A673 (cell line): ENCODE data around the gene ARHGAP26. TPM values are rescaled to one million over a fixed set of nuclear protein-coding genes. Genes with fewer than 3 reads are reported as not detected.

ENCODE experiments used
- BruUV-seq: library from RNA; stranded (reverse); fragments of 400-500 nt; replicated peaks from 2 replicates; lab custom pipeline; 2021; lab: Mats Ljungman, UMichigan
- CTCF ChIA-PET: fragments of 300-600 bp; sonication (Branson Sonifier 250); formaldehyde crosslinking; loops from one replicate; lab custom pipeline; 2022; ENCODE audit warnings: antibody characterized with exemption; lab: Charles Lee
- POLR2A ChIA-PET: fragments of 300-600 bp; sonication (Branson Sonifier 250); formaldehyde crosslinking; loops from one replicate; lab custom pipeline; 2022; ENCODE audit warnings: antibody characterized with exemption; ENCODE audit not compliant: low non-redundant PET; lab: Charles Lee
- DNase-seq: peaks from one replicate; pipeline ENCODE4 v3.0.0-alpha.2; 2015; ENCODE audit warnings: low spot score
- H3K27ac ChIP-seq: fragments of 200-600 bp; sonication (generic); 2 replicates; pipeline ENCODE4 v1.5.1; 2016; ENCODE audit warnings: mixed run types, low read depth, mild to moderate bottlenecking, mixed read lengths, antibody characterized with exemption, low read length; ENCODE audit not compliant: poor library complexity, severe bottlenecking
- H3K27me3 ChIP-seq: fragments of 200-600 bp; sonication (generic); replicated peaks from 2 replicates; pipeline ENCODE4 v1.6.1; 2017; ENCODE audit warnings: mixed run types, low read depth, mild to moderate bottlenecking, mixed read lengths, antibody characterized with exemption, low read length; ENCODE audit not compliant: insufficient read depth, poor library complexity
- H3K36me3 ChIP-seq: fragments of 200-600 bp; sonication (generic); 2 replicates; pipeline ENCODE4 v1.6.1; 2016; ENCODE audit warnings: mixed run types, mild to moderate bottlenecking, mixed read lengths, antibody characterized with exemption, low read length; ENCODE audit not compliant: insufficient read depth, poor library complexity, severe bottlenecking
- H3K4me1 ChIP-seq: fragments of 200-600 bp; sonication (generic); 2 replicates; pipeline ENCODE4 v1.6.1; 2017; ENCODE audit warnings: mixed run types, mild to moderate bottlenecking, mixed read lengths, antibody characterized with exemption, low read length; ENCODE audit not compliant: insufficient read depth, poor library complexity, severe bottlenecking
- H3K4me3 ChIP-seq: fragments of 200-600 bp; sonication (generic); 2 replicates; pipeline ENCODE4 v1.5.1; 2016; ENCODE audit warnings: low read depth, mixed run types, mild to moderate bottlenecking, mixed read lengths, low read length; ENCODE audit not compliant: poor library complexity, severe bottlenecking
- H3K9me3 ChIP-seq: fragments of 200-600 bp; sonication (generic); 2 replicates; pipeline ENCODE4 v1.6.1; 2016; ENCODE audit warnings: mixed run types, low read depth, mild to moderate bottlenecking, mixed read lengths, antibody characterized with exemption, low read length; ENCODE audit not compliant: poor library complexity, severe bottlenecking
- EZH2 ChIP-seq: fragments of 200-600 bp; sonication (generic); IDR thresholded peaks from 2 replicates; pipeline ENCODE4 v1.6.1; 2017; ENCODE audit warnings: borderline replicate concordance, low read depth, mild to moderate bottlenecking, mixed read lengths, antibody characterized with exemption, low read length; ENCODE audit not compliant: poor library complexity, severe bottlenecking
- intact Hi-C: fragments of 100-400 bp; cut with micrococcal nuclease; formaldehyde crosslinking; loops from one replicate; pipeline ENCODE4 v1.10.0; 2022; ENCODE audit not compliant: unreplicated experiment
- total RNA-seq: library from RNA; stranded (reverse); gene quantifications from 2 replicates; pipeline ENCODE4 v1.2.3, GENCODE V29; 2021
- TF ChIP-seq, protein P1 (sequence below): fragments of 300-800, 200-600 bp; sonication (generic); conservative IDR thresholded peaks from 2 replicates; pipeline ENCODE4 v1.5.1; 2017; ENCODE audit warnings: low read depth, mild to moderate bottlenecking, antibody characterized with exemption, low read length, moderate library complexity, mixed read lengths

Gene ARHGAP26
- total RNA-seq, 1 experiment from 2014 or later: 25.5 TPM

DNA sequence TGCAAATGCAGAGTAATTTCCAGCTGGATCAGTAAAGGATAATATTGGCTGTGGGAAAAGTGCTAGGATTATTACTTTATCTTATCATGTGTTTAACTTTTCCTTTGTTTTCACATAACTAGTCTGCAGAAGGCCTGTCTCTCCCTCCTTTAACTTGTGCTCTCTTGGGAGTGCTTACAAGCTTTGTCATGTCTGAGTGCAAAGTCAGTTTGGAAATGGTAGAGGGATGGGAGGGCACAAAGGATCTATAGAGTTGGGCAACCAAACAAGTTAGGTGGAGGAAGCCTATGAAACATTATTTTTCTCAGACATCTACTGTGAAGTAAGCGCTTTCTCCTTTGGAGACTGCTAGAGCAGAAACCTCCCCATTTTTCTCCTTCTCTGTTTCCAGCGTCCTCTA lies 308.8 kb downstream of the ARHGAP26 start:
- TF ChIP-seq, protein P1, sequence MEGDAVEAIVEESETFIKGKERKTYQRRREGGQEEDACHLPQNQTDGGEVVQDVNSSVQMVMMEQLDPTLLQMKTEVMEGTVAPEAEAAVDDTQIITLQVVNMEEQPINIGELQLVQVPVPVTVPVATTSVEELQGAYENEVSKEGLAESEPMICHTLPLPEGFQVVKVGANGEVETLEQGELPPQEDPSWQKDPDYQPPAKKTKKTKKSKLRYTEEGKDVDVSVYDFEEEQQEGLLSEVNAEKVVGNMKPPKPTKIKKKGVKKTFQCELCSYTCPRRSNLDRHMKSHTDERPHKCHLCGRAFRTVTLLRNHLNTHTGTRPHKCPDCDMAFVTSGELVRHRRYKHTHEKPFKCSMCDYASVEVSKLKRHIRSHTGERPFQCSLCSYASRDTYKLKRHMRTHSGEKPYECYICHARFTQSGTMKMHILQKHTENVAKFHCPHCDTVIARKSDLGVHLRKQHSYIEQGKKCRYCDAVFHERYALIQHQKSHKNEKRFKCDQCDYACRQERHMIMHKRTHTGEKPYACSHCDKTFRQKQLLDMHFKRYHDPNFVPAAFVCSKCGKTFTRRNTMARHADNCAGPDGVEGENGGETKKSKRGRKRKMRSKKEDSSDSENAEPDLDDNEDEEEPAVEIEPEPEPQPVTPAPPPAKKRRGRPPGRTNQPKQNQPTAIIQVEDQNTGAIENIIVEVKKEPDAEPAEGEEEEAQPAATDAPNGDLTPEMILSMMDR: no peak
- TF ChIP-seq EZH2: no peak
- no peaks in the 10 kb centered on the region for H3K9me3 ChIP-seq
- DNase-seq: no peak
- no peaks in the 10 kb centered on the region for H3K4me1 ChIP-seq
- no peak overlapping the region for H3K27ac ChIP-seq
- BruUV-seq: no TSS peak
- no peaks in the 10 kb centered on the region for H3K36me3 ChIP-seq
- intact Hi-C loops: no loop called here
- CTCF ChIA-PET: no interaction called here
- H3K4me3 ChIP-seq: no peak overlapping the region
- POLR2A ChIA-PET: no interaction called here
- no peaks in the 10 kb centered on the region for H3K27me3 ChIP-seq

DNA sequence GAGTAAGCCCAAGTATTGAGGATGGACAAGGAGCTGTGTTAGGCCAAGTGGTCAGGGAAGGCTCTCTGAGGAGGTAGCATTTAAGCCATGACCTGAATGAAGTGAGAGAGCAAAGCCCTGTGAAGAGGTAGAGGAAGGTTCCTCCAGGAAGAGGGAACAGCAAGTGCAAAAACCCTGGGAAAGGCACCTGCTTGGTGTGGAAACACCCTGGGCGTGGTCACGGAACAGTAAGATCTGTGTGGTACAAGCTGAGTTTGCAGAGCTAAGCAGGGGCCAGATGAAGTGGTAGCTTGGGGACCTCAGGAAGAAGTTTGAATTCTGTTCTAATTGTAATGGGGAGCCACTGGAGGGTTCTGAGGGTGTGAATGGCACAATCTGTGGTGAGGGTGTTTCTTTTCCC lies 310.2 kb downstream of the ARHGAP26 start:
- no peak for DNase-seq
- no TSS peak for BruUV-seq
- Histone ChIP-seq H3K4me3 (no peak overlapping the region), H3K36me3 (no peaks in the 10 kb centered on the region), H3K9me3 (no peaks in the 10 kb centered on the region), H3K27ac (no peak overlapping the region), H3K4me1 (no peaks in the 10 kb centered on the region), H3K27me3 (no peaks in the 10 kb centered on the region)
- no peak for TF ChIP-seq EZH2
- TF ChIP-seq, protein P1: no peak
- POLR2A ChIA-PET: no interaction called here
- CTCF ChIA-PET: no interaction called here
- intact Hi-C loops: no loop called here

DNA sequence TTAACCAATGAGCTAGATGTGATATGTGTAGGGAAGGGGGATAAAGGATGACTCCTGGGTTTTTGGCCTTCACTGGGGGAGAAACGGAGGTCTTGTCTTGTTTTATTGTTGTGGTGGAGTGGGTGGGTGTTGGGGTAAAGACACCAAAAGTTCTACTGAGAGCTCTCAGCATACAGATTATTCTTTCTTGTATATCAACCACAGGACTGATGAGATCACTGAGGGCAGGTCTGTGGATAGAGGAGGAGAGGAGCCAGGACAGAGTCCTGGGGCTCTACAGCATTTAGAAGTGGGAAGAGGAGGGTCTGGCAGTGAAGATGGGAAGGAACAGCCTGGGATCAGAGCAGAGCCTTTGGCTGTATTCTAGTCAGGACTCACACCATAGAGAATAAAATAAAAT lies 310.8 kb downstream of the ARHGAP26 start:
- ChIA-PET POLR2A (no interaction called here), CTCF (no interaction called here)
- DNase-seq: no peak
- Histone ChIP-seq H3K27ac (no peak overlapping the region), H3K36me3 (no peaks in the 10 kb centered on the region), H3K4me3 (no peak overlapping the region), H3K27me3 (no peaks in the 10 kb centered on the region), H3K9me3 (no peaks in the 10 kb centered on the region), H3K4me1 (no peaks in the 10 kb centered on the region)
- BruUV-seq: no TSS peak
- TF ChIP-seq, protein P1: no peak
- TF ChIP-seq EZH2: no peak
- intact Hi-C loops: no loop called here
